ENCODE data around the gene CRLF3. TPM values are rescaled to one million over a fixed set of nuclear protein-coding genes. Genes with fewer than 3 reads are reported as not detected.

Gene CRLF3, protein sequence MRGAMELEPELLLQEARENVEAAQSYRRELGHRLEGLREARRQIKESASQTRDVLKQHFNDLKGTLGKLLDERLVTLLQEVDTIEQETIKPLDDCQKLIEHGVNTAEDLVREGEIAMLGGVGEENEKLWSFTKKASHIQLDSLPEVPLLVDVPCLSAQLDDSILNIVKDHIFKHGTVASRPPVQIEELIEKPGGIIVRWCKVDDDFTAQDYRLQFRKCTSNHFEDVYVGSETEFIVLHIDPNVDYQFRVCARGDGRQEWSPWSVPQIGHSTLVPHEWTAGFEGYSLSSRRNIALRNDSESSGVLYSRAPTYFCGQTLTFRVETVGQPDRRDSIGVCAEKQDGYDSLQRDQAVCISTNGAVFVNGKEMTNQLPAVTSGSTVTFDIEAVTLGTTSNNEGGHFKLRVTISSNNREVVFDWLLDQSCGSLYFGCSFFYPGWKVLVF
- total RNA-seq: 10 to 100 TPM; 46.1 to 46.7 TPM
- 96.7 to 137 reads per million in 2 donors for total RNA-seq

DNA sequence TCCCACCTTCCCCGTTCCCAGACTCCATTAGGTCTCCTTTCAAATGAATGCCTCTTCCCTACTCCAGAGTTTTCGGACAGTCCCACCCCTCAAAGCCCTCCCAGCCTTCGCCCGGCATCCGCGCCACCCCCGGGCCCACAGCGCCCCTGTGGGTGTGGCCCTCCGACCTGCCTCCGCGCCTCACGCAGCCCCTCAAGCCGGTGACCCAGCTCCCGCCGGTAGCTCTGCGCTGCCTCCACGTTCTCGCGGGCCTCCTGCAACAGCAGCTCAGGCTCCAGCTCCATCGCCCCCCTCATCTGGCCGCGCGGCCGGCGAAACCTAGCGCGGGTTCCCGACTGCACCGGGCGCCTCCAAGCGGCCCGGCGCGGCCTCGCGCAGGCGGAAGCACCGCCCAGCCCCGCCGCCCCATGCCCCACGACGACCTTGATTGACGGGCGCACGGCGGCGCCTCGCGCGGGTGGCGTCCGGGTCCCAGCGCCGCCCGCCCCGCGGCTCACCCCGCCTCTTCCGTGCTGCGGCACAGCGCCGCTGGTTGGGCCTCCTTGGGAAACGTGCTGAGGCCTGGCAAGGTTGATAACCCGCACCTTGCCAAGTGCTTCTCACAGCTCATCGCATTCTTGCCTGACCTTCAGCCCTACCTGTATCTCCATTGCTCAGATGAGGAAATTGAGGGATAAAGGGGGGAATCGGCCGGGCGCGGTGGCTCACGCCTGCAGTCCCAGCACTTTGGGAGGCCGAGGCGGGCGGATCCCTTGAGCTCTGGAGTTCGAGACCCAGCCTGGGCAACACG is at the start of gene CRLF3:
Gene CRLF3, minus strand, starts transcription at position 337 of the 790 bp plus-strand sequence. Its CDS starts 41 bp downstream, at position 296.
- ATAC-seq (peak; percentile 96), DNase-seq (peak; percentile 85 to 87 (median 85))
- H3K9me3 ChIP-seq (ENCODE audit: control insufficient read depth, low read length, poor library complexity, severe bottlenecking): no peaks in the 10 kb centered on the region
- Mint-ChIP-seq H3K36me3 (ENCODE audit: low read depth) (peaks cover 7% of the 10 kb centered on the region), H3K4me1 (peaks cover 29% of the 10 kb centered on the region), H3K27me3 (no peaks in the 10 kb centered on the region), H3K27ac (peak within 1 kb of the TSS; percentile 98), H3K4me3 (peak within 1 kb of the TSS; percentile 99)

DNA sequence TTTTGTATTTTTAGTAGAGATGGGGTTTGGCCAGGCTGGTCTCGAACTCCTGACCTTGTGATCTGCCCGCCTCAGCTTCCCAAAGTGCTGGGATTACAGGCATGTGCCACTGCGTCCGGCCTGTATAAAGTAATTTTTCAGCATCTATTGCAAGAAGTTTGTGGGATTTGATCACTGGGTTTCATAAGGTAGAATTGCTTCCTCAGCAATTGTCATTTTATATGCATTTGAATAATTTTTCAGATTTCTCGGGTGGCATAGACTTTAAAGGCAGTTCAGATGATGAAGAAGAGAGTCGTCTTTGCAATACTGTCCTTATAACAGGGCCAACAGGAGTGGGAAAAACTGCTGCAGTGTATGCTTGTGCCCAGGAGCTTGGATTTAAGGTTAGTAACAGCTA is 44.5 kb upstream of the CRLF3 start:
- Mint-ChIP-seq H3K36me3 (ENCODE audit: low read depth) (peaks cover 3% of the 10 kb centered on the region), H3K27me3 (no peaks in the 10 kb centered on the region), H3K4me1 (peaks cover 2% of the 10 kb centered on the region)

DNA sequence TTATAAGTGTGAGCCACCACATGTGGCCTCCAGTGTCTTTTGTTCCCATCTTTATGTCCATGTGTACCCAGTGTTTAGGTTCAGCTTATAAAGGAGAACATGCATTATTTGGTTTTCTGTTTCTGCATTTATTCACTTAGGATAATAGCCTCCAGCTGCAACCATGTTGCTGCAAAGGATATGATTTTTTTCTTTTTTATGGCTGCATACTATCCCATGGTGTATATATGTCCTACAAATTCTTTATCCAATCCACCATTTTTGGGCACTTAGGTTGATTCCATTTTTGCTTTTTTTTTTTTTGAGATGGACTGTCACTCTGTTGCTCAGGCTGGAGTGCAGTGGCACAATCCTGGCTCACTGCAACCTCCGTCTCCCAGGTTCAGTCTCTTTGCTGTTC is 40.1 kb upstream of the CRLF3 start:
- no peaks in the 10 kb centered on the region for H3K36me3 Mint-ChIP-seq (ENCODE audit: low read depth)
- ATAC-seq (no peak), DNase-seq (no peak)
- H3K4me1 Mint-ChIP-seq: no peaks in the 10 kb centered on the region
- no peaks in the 10 kb centered on the region for H3K27me3 Mint-ChIP-seq
- H3K4me3 Mint-ChIP-seq: no peak overlapping the region
- H3K9me3 ChIP-seq (ENCODE audit: control insufficient read depth, low read length, poor library complexity, severe bottlenecking): no peaks in the 10 kb centered on the region
- no peak overlapping the region for H3K27ac Mint-ChIP-seq

More for the DNA sequence above, 44.5 kb upstream of the CRLF3 start:
- H3K9me3 ChIP-seq (ENCODE audit: control insufficient read depth, low read length, poor library complexity, severe bottlenecking): no peaks in the 10 kb centered on the region
- DNase-seq (no peak), ATAC-seq (no peak)
- Mint-ChIP-seq H3K4me3 (no peak overlapping the region), H3K27ac (no peak overlapping the region)

DNA sequence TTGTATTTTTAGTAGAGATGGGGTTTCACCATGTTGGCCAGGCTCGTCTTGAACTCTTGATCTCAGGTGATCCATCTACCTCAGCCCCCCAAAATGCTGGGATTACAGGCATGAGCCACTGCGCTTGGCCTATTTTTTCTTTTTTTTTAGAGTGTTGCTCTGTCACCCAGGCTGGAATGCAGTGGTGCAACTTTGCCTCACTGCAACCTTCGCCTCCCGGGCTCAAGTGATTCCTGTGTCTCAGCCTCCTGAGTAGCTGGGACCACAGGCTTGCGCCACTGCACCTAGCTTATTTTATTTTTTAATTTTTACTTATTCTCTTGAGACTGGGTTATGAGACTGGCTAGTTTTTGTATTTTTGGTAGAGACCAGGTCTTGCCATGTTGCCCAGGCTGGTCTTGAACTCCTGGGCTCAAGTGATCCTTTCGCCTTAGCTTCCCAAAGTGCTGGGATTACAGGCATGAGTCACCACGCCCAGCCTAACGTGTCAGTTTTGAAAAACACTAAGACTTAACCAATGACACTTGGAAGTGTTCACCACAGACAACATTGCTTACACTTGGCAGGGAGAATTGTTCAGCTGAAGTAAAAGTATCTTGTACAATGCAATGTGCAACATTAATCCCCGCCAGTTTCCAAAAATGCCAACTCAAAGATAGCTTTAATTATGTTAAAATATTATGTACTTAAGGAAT is 34.2 kb upstream of the CRLF3 start:
- H3K9me3 ChIP-seq (ENCODE audit: control insufficient read depth, low read length, poor library complexity, severe bottlenecking): no peaks in the 10 kb centered on the region
- Mint-ChIP-seq H3K27ac (no peak overlapping the region), H3K4me3 (no peak overlapping the region), H3K4me1 (no peaks in the 10 kb centered on the region), H3K27me3 (no peaks in the 10 kb centered on the region), H3K36me3 (ENCODE audit: low read depth) (no peaks in the 10 kb centered on the region)
- ATAC-seq: no peak
- DNase-seq: no peak

DNA sequence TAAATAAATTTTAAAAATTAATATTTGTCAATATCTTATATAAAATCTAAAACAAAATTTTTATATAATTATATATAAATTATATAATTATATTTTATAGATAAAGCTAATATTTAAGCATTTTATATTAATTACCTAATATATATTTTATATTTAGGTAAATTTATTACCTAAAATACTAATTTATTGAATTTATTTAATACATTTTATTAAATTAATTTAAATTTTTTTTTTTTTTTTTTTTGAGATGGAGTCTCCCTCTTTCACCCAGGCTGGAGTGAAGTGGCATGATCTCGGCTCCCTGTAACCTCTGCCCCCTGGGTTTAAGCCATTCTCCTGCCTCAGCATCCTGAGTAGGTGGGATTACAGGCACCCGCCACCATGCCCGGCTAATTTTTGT is 29.7 kb upstream of the CRLF3 start:
- no peak for ATAC-seq

DNA sequence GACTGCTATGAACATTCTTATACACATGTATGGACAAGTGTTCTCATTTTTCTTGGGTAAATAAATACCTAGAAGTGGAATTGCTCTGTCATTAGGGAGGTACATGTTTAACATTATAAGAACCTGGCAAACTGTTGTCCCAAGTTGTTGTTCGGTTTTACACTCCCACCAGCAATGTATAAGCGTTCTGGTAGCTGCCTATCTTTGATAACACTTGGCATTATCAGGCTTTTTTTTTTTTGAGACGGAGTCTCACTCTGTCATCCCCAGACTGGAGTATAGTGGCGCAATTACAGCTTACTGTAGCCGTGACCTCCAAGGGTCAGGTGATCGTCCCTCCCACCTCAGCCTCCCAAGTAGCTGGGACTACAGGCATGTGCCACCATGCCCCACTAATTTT is 23.5 kb upstream of the CRLF3 start:
- H3K4me1 Mint-ChIP-seq: peaks cover 6% of the 10 kb centered on the region
- no peak overlapping the region for H3K4me3 Mint-ChIP-seq
- DNase-seq (no peak), ATAC-seq (no peak)
- H3K9me3 ChIP-seq (ENCODE audit: control insufficient read depth, low read length, poor library complexity, severe bottlenecking): no peaks in the 10 kb centered on the region
- no peaks in the 10 kb centered on the region for H3K27me3 Mint-ChIP-seq
- H3K36me3 Mint-ChIP-seq (ENCODE audit: low read depth): peaks cover 4% of the 10 kb centered on the region
- no peak overlapping the region for H3K27ac Mint-ChIP-seq

More for the DNA sequence above, 29.7 kb upstream of the CRLF3 start:
- no peaks in the 10 kb centered on the region for H3K4me1 Mint-ChIP-seq
- H3K27ac Mint-ChIP-seq: no peak overlapping the region
- peaks cover 2% of the 10 kb centered on the region for H3K36me3 Mint-ChIP-seq (ENCODE audit: low read depth)
- H3K27me3 Mint-ChIP-seq: no peaks in the 10 kb centered on the region
- no peaks in the 10 kb centered on the region for H3K9me3 ChIP-seq (ENCODE audit: control insufficient read depth, low read length, poor library complexity, severe bottlenecking)
- no peak for DNase-seq
- H3K4me3 Mint-ChIP-seq: no peak overlapping the region

DNA sequence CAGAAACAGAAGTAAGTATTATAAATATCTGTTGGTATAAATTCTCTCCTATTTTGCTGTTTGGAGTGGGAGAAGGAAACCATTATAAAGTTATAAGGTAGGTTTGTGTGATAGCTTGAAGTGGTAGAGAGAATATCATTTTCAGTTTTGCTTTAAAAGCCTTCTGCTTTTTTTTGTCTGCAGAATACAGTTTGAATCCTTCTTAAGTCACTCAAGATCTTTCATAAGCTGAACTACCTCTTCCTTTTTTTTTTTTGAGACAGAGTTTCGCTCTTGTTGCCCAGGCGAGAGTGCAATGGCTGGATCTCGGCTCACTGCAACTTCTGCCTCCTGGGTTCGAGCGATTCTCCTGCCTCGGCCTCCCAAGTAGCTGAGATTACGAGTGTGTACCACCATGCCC is 16.3 kb upstream of the CRLF3 start:
- peaks cover 6% of the 10 kb centered on the region for H3K4me1 Mint-ChIP-seq
- DNase-seq (no peak), ATAC-seq (no peak)
- no peaks in the 10 kb centered on the region for H3K27me3 Mint-ChIP-seq
- no peak overlapping the region for H3K4me3 Mint-ChIP-seq
- peaks cover 4% of the 10 kb centered on the region for H3K36me3 Mint-ChIP-seq (ENCODE audit: low read depth)
- H3K9me3 ChIP-seq (ENCODE audit: control insufficient read depth, low read length, poor library complexity, severe bottlenecking): no peaks in the 10 kb centered on the region
- no peak overlapping the region for H3K27ac Mint-ChIP-seq

DNA sequence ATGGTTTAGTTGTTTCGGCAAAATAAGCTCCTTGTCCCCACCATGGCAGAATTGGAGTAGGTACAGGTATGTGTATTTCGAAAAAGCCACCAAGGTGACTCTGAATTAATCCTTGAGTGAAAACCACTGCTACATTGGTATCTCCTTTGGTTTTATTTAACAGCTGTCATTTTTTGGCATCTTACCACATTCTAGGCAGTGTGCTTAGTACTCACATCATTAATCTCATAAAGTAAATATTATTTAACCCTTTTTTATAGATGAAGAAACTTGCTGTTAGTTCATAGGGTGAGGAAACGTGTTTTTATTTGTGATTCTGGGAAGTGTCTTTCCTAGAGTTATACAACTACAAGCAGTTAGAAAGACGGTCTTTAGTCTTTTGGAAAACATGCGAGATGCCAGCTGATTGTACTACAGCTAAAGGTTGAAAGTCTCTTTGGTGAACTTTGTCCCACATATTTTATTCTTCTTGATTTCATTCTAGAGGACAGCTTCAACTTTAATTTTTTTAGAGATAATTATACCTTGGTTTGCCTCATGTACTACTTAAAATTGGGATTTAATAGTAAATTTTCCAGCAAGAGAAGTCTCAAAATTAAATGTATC is 13.8 kb upstream of the CRLF3 start:
- ATAC-seq (no peak), DNase-seq (no peak)
- no peak overlapping the region for H3K27ac Mint-ChIP-seq
- H3K27me3 Mint-ChIP-seq: no peaks in the 10 kb centered on the region
- no peak overlapping the region for H3K4me3 Mint-ChIP-seq
- H3K9me3 ChIP-seq (ENCODE audit: control insufficient read depth, low read length, poor library complexity, severe bottlenecking): no peaks in the 10 kb centered on the region
- peaks cover 3% of the 10 kb centered on the region for H3K36me3 Mint-ChIP-seq (ENCODE audit: low read depth)
- no peaks in the 10 kb centered on the region for H3K4me1 Mint-ChIP-seq

DNA sequence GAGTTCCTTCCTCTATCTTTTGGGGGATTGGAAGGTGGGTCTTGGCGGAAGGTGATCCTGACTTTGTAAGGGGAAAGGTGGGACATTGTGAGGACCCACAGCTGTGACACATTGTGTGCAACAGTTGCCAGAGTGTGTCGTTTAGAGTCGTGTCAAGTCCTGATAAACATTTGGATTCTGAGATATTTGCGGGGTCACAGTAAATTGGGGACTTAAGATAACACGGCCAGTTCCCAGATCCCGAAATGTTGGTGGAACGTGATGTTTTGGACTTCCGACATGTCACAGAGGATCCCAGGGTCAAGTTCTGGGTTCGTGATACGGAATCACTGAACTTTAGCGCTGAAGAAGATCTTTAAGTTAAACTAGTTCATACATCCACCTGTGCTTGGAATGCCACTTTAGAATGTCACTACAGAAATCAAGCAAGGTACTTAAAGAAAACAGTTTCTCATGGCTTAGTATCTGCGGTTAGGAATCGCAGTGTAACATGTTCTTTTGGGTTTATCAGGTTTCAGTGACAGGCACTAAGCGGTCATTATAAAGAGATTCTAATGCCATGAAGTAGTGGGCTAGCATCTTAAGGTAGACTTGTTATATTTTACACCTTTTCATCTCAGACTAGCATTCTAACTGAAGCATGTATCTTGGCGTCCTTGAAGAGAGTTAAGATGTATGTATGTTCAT is 8.1 kb upstream of the CRLF3 start:
- H3K36me3 Mint-ChIP-seq (ENCODE audit: low read depth): no peaks in the 10 kb centered on the region
- no peak for ATAC-seq
- H3K27ac Mint-ChIP-seq: peak overlapping the region; percentile 92
- no peaks in the 10 kb centered on the region for H3K9me3 ChIP-seq (ENCODE audit: control insufficient read depth, low read length, poor library complexity, severe bottlenecking)
- H3K4me1 Mint-ChIP-seq: peaks cover 22% of the 10 kb centered on the region
- peak overlapping the region; percentile 96 for H3K4me3 Mint-ChIP-seq
- no peaks in the 10 kb centered on the region for H3K27me3 Mint-ChIP-seq
- no peak for DNase-seq

DNA sequence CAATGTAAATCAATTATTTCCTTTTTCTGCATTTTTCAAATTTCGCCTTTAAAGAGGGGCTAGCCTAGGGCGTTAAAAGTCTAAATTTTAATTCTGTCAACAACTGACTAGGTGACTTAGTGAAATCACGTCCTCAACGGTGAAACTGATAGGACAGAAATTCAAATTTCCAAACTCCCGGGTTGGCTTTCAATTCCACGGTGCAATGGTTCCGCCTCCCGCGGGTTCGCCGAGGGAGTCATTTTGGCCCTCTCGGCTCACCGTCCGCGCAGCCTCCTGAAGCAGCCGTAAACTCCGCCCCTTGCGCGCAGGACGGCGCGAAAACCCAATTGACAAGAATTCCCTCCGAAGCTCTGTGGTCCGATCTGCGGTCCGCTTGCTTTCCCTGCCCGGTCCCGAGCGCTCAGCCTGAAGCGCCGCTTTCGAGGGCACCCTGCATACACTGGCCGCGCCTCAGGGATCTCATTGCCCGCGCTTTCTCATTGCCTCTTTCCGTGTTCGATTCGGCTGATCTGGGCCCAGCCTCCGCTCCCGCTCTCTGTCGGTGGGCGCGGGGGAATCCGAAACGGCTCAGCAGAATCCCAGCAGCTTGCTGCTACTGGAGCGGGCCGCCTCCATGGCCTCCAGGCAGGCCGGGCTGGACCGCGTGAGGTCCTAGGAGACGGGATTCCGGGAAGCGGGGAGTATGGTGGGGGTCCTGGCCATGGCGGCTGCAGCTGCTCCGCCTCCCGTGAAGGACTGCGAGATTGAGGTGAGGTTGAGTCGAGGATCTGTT is 7.4 kb upstream of the CRLF3 start, which contains the start of gene ATAD5:
Gene ATAD5, plus strand, starts transcription at position 304 of the 775 bp plus-strand sequence. Its CDS starts 382 bp downstream, at position 686.
- H3K9me3 ChIP-seq (ENCODE audit: control insufficient read depth, low read length, poor library complexity, severe bottlenecking): no peaks in the 10 kb centered on the region
- no peaks in the 10 kb centered on the region for H3K27me3 Mint-ChIP-seq

DNA sequence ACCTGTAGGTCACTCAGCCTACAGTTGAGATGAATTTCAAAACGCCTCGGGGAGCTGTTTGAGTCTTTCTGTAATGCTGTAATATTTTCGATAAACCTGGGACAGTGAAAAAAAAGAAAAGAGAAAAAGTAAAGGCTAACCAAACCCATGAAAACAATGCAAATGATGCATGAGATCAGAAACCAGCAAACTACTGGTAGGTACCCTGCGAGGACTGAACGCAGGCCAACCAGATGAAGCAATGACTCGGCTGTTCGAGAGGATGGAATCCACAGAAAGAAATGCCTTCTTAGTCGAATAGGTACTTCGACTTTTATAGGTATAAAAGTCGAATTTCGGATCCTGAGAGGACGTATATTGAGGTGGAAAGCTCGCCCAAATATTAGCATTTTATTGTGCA is 6.8 kb upstream of the CRLF3 start:
- H3K27ac Mint-ChIP-seq: peak overlapping the region; percentile 92
- H3K4me1 Mint-ChIP-seq: peaks cover 24% of the 10 kb centered on the region
- ATAC-seq: peak; percentile 31
- H3K9me3 ChIP-seq (ENCODE audit: control insufficient read depth, low read length, poor library complexity, severe bottlenecking): no peaks in the 10 kb centered on the region
- H3K36me3 Mint-ChIP-seq (ENCODE audit: low read depth): no peaks in the 10 kb centered on the region
- H3K27me3 Mint-ChIP-seq: no peaks in the 10 kb centered on the region
- peak overlapping the region; percentile 96 for H3K4me3 Mint-ChIP-seq
- no peak for DNase-seq

More for the DNA sequence above, 7.4 kb upstream of the CRLF3 start, which contains the start of gene ATAD5:
- peak; percentile 76 to 84 (median 84) for DNase-seq
- H3K27ac Mint-ChIP-seq: peak within 1 kb of the TSS; percentile 92
- H3K4me3 Mint-ChIP-seq: peak within 1 kb of the TSS; percentile 96
- peak; percentile 99 for ATAC-seq
- H3K36me3 Mint-ChIP-seq (ENCODE audit: low read depth): no peaks in the 10 kb centered on the region
- peaks cover 24% of the 10 kb centered on the region for H3K4me1 Mint-ChIP-seq
